Lung (tissue), 12 donors: Measurements from ENCODE around the gene TNNT2. TPM values are rescaled to one million over a fixed set of nuclear protein-coding genes. Genes with fewer than 3 reads are reported as not detected.

Experiments
- ATAC-seq: fragments of 200-7000 bp; cut with Tn5 transposase; one replicate; pipeline ENCODE4 v1.9.1; 2020; ENCODE audit warnings: moderate number of reproducible peaks; ENCODE audit not compliant: insufficient read depth, low FRiP score
- DNase-seq, 3 donors: peaks; one replicate each; pipeline ENCODE4 v3.0.0-alpha.2; 2013 to 2017
- H3K27ac ChIP-seq, 2 donors: one replicate each; pipeline ENCODE4 v1.5.1; 2013; ENCODE audit warnings: mild to moderate bottlenecking in 2 of 2, moderate library complexity in 2 of 2, control low read depth in 1 of 2, inconsistent platforms in 1 of 2, low read depth in 1 of 2, low read length in 1 of 2
- H3K27me3 ChIP-seq, 3 donors: one replicate each; pipeline ENCODE4 v1.5.1; 2013; ENCODE audit warnings: low read length in 2 of 3; ENCODE audit not compliant: control insufficient read depth in 3 of 3, insufficient read depth in 3 of 3
- H3K36me3 ChIP-seq, 4 donors: one replicate each; pipeline ENCODE4 v1.5.1; 2013; ENCODE audit warnings: low read length in 4 of 4, mild to moderate bottlenecking in 1 of 4, moderate library complexity in 1 of 4; ENCODE audit not compliant: control insufficient read depth in 4 of 4, insufficient read depth in 4 of 4
- H3K4me1 ChIP-seq, 5 donors: one replicate each; pipeline ENCODE4 v1.5.1; 2013; ENCODE audit warnings: low read length in 5 of 5, mild to moderate bottlenecking in 2 of 5, moderate library complexity in 1 of 5; ENCODE audit not compliant: control insufficient read depth in 5 of 5, insufficient read depth in 5 of 5
- H3K4me3 ChIP-seq: one replicate; pipeline ENCODE4 v1.5.1; 2013; ENCODE audit warnings: mild to moderate bottlenecking, control low read depth, moderate library complexity
- H3K9ac ChIP-seq, 2 donors: one replicate each; pipeline ENCODE4 v1.5.1; 2013; ENCODE audit warnings: low read length in 2 of 2, control low read depth in 1 of 2; ENCODE audit not compliant: insufficient read depth in 1 of 2
- H3K9me3 ChIP-seq, 4 donors: one replicate each; pipeline ENCODE4 v1.5.1; 2013; ENCODE audit warnings: low read length in 3 of 4, mild to moderate bottlenecking in 1 of 4, moderate library complexity in 1 of 4; ENCODE audit not compliant: control insufficient read depth in 4 of 4, insufficient read depth in 3 of 4
- WGBS, 2 donors: extraction: QIAGEN DNeasy Blood & Tissue Kit; methylation state at CpG; one replicate each; pipeline ENCODE4 v1.1.7; 2013; 5-methylcytosine and 5-hydroxymethylcytosine counted together
- polyA plus RNA-seq, 2 donors: library from polyadenylated mRNA; stranded (reverse); fragments of 200-250 nt; gene quantifications; one replicate each; pipeline ENCODE4 v1.2.1, GENCODE V29; 2013
- total RNA-seq, 2 donors: library from RNA; depleted of rRNA in 1 of 2; stranded (reverse); fragments of >200 nt in 1 of 2; gene quantifications; one replicate each; pipeline ENCODE4 v1.2.1, GENCODE V29; 2014 to 2021
- TF ChIP-seq, protein P1 (sequence below): IDR thresholded peaks from 2 replicates; pipeline ENCODE4 v1.5.1; 2012; ENCODE audit warnings: mild to moderate bottlenecking; ENCODE audit errors: control extremely low read depth, extremely low read depth
- donor health status: control.
- donor health status: control.
- donor health status: Bipolar disorder and iron deficiency.
- donor health status: healthy.
- donor health status: DM: yes; HTN: yes; CAD: no.

TNNT2 gene
- total and polyA plus RNA-seq, 4 donors = 2.0 to 10.4 (median 5.4) TPM

GRCh38 chr1:201321826-201322390 is 55.6 kb downstream of the TNNT2 start:
- DNase-seq (no peak), ATAC-seq (no peak)
- H3K36me3 ChIP-seq = peaks cover 0 to 1% (median 0%) of the 10 kb centered on the region in 4 donors
- TF ChIP-seq, protein P1, sequence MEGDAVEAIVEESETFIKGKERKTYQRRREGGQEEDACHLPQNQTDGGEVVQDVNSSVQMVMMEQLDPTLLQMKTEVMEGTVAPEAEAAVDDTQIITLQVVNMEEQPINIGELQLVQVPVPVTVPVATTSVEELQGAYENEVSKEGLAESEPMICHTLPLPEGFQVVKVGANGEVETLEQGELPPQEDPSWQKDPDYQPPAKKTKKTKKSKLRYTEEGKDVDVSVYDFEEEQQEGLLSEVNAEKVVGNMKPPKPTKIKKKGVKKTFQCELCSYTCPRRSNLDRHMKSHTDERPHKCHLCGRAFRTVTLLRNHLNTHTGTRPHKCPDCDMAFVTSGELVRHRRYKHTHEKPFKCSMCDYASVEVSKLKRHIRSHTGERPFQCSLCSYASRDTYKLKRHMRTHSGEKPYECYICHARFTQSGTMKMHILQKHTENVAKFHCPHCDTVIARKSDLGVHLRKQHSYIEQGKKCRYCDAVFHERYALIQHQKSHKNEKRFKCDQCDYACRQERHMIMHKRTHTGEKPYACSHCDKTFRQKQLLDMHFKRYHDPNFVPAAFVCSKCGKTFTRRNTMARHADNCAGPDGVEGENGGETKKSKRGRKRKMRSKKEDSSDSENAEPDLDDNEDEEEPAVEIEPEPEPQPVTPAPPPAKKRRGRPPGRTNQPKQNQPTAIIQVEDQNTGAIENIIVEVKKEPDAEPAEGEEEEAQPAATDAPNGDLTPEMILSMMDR = no peak
- no peak overlapping the region for H3K4me3 ChIP-seq
- no peak overlapping the region for H3K9ac ChIP-seq
- no peaks in the 10 kb centered on the region for H3K9me3 ChIP-seq
- no peaks in the 10 kb centered on the region for H3K27me3 ChIP-seq
- 90 to 94% methylated on average over 15 of the region's 15 CpGs for WGBS, 2 donors
- H3K27ac ChIP-seq = no peak overlapping the region
- H3K4me1 ChIP-seq = peaks cover 0 to 3% (median 0%) of the 10 kb centered on the region in 5 donors

GRCh38 chr1:201320168-201320788 is 57.2 kb downstream of the TNNT2 start:
- peaks cover 0 to 3% (median 0%) of the 10 kb centered on the region in 5 donors for H3K4me1 ChIP-seq
- no peak overlapping the region for H3K9ac ChIP-seq
- H3K9me3 ChIP-seq = no peaks in the 10 kb centered on the region
- no peak overlapping the region for H3K4me3 ChIP-seq
- WGBS, 2 donors = 88 to 89% methylated on average over 12 of the region's 12 CpGs
- no peaks in the 10 kb centered on the region for H3K27me3 ChIP-seq
- peaks cover 0 to 1% (median 0%) of the 10 kb centered on the region in 4 donors for H3K36me3 ChIP-seq
- no peak for DNase-seq
- no peak overlapping the region for H3K27ac ChIP-seq
- TF ChIP-seq, protein P1 = no peak
- ATAC-seq = no peak

DNA sequence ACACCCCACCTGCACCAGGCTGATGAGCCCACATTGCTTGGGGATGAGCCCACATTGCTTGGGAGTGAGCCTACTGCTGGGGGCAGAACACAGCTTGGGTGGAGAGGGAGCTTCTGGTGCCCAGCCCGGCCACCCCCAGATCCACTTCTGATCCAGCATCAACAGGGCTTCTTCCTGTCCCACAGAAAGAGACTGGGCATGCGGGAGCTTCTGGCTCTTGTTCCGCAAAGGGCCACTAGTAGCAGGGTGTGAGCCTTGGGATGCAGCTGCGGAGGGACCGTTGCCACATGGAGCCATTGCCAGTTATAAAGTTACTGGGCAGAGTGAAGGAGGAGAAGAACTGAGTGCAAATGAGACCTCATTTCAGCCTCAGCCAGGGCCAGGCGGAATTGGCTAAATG is 57.8 kb downstream of the TNNT2 start:
- TF ChIP-seq, protein P1 = no peak
- WGBS, 2 donors = 93 to 100% methylated on average over 6 of the region's 6 CpGs
- H3K4me1 ChIP-seq = peaks cover 0 to 3% (median 0%) of the 10 kb centered on the region in 5 donors
- no peaks in the 10 kb centered on the region for H3K27me3 ChIP-seq
- DNase-seq (no peak), ATAC-seq (no peak)
- no peak overlapping the region for H3K9ac ChIP-seq
- H3K9me3 ChIP-seq = no peaks in the 10 kb centered on the region
- no peak overlapping the region for H3K27ac ChIP-seq
- no peak overlapping the region for H3K4me3 ChIP-seq
- H3K36me3 ChIP-seq = peaks cover 0 to 1% (median 0%) of the 10 kb centered on the region in 4 donors
